SK-N-SH (cell line): ENCODE data around the gene WTIP. TPM values are rescaled to one million over a fixed set of nuclear protein-coding genes. Genes with fewer than 3 reads are reported as not detected.

Experiments
- CTCF ChIA-PET: fragments of 300-600, 350-600 bp; formaldehyde crosslinking; extraction: SDS; loops from one replicate; lab custom pipeline; 2021; lab: Yijun Ruan, JAX
- POLR2A ChIA-PET: fragments of 350-600 bp; sonication (Branson Sonifier 250); formaldehyde crosslinking; extraction: SDS; loops from one replicate; lab custom pipeline; 2020; ENCODE audit warnings: antibody characterized with exemption, inconsistent platforms; lab: Yijun Ruan, JAX
- DNase-seq: peaks from one replicate; pipeline ENCODE4 v3.0.0; 2012
- H2AFZ ChIP-seq: fragments of 200-600 bp; sonication (generic); 2 replicates; pipeline ENCODE4 v1.8.1; 2016; ENCODE audit warnings: antibody characterized with exemption, mild to moderate bottlenecking, low read depth
- H3F3A ChIP-seq: fragments of 200-600 bp; sonication (generic); replicated peaks from 2 replicates; pipeline ENCODE3; 2016; ENCODE audit warnings: antibody characterized with exemption, mild to moderate bottlenecking; ENCODE audit not compliant: insufficient read depth
- H3K27ac ChIP-seq, 2 experiments: fragments of 200-500 bp in 1 of 2; fragments of 200-600 bp in 1 of 2; sonication (Bioruptor generic) in 1 of 2; sonication (generic), shearing (Covaris generic) in 1 of 2; 2 replicates each; pipeline versions ENCODE4 v1.5.1 to v1.6.1; 2014 to 2016; ENCODE audit warnings: low read depth in 2 of 2, inconsistent platforms in 1 of 2, low read length in 1 of 2, mild to moderate bottlenecking in 1 of 2, mixed read lengths in 1 of 2
- H3K27me3 ChIP-seq: fragments of 200-600 bp; sonication (generic), shearing (Covaris generic); 2 replicates; pipeline ENCODE4 v1.6.1; 2016; ENCODE audit warnings: mixed run types; ENCODE audit not compliant: insufficient read depth
- H3K36me3 ChIP-seq, 2 experiments: fragments of 200-500 bp in 1 of 2; fragments of 200-600 bp in 1 of 2; sonication (Bioruptor generic) in 1 of 2; sonication (generic) in 1 of 2; replicated peaks in 1 of 2; 2 replicates each; pipeline versions ENCODE3 to v1.5.1; 2014 to 2016; ENCODE audit warnings: low read length in 1 of 2, mild to moderate bottlenecking in 1 of 2; ENCODE audit not compliant: insufficient read depth in 2 of 2, control insufficient read depth in 1 of 2
- H3K4me1 ChIP-seq, 2 experiments: fragments of 200-500 bp in 1 of 2; fragments of 200-600 bp in 1 of 2; sonication (Bioruptor generic) in 1 of 2; sonication (generic), shearing (Covaris generic) in 1 of 2; 2 replicates each; pipeline versions ENCODE4 v1.5.1 to v1.6.1; 2014 to 2016; ENCODE audit warnings: low read depth in 1 of 2, low read length in 1 of 2, mixed run types in 1 of 2; ENCODE audit not compliant: insufficient read depth in 2 of 2, control insufficient read depth in 1 of 2
- H3K4me2 ChIP-seq: fragments of 200-600 bp; sonication (generic), shearing (Covaris generic); 2 replicates; pipeline ENCODE4 v1.6.1; 2017; ENCODE audit warnings: mixed run types
- H3K4me3 ChIP-seq, 2 experiments: fragments of 200-500 bp in 1 of 2; fragments of 200-600 bp in 1 of 2; sonication (Bioruptor generic) in 1 of 2; sonication (generic), shearing (Covaris generic) in 1 of 2; 2 replicates each; pipeline versions ENCODE4 v1.5.1 to v1.8.1; 2014 to 2016; ENCODE audit warnings: low read depth in 2 of 2, inconsistent platforms in 1 of 2, low read length in 1 of 2, mild to moderate bottlenecking in 1 of 2, mixed read lengths in 1 of 2, moderate library complexity in 1 of 2
- H3K79me2 ChIP-seq: fragments of 200-600 bp; sonication (generic); 2 replicates; pipeline ENCODE4 v1.8.1; 2017; ENCODE audit warnings: mild to moderate bottlenecking; ENCODE audit not compliant: insufficient read depth
- H3K9ac ChIP-seq: fragments of 200-600 bp; sonication (generic); 2 replicates; pipeline ENCODE4 v1.6.1; 2017; ENCODE audit warnings: mixed run types
- H3K9me2 ChIP-seq: fragments of 200-600 bp; sonication (generic); 2 replicates; pipeline ENCODE4 v1.6.1; 2017; ENCODE audit warnings: mixed run types
- H3K9me3 ChIP-seq: fragments of 200-600 bp; sonication (generic); 2 replicates; pipeline ENCODE4 v1.6.1; 2017; ENCODE audit warnings: mixed run types, mild to moderate bottlenecking, moderate library complexity
- H4K20me1 ChIP-seq: fragments of 200-600 bp; sonication (generic); 2 replicates; pipeline ENCODE4 v1.6.1; 2017; ENCODE audit warnings: mild to moderate bottlenecking, mixed run types; ENCODE audit not compliant: insufficient read depth
- CHD2 ChIP-seq: fragments of 150-350 bp; IDR thresholded peaks from 2 replicates; pipeline ENCODE4 v1.6.1; 2018; ENCODE audit warnings: low read length; ENCODE audit not compliant: partially characterized antibody
- ELF1 ChIP-seq: IDR thresholded peaks from 2 replicates; pipeline ENCODE4 v1.4.0; 2012
- EP300 ChIP-seq, 2 experiments: IDR thresholded peaks; 2 replicates each; pipeline versions ENCODE4 v1.4.0 to v1.6.1; 2012; ENCODE audit warnings: borderline replicate concordance in 1 of 2, low read depth in 1 of 2, low read length in 1 of 2
- FOXJ3 ChIP-seq: sonication (generic); formaldehyde crosslinking; IDR thresholded peaks from 2 replicates; pipeline ENCODE4 v1.5.1; 2020; ENCODE audit warnings: mild to moderate bottlenecking, missing genetic modification reagents
- GATA2 ChIP-seq: sonication (generic); formaldehyde crosslinking; IDR thresholded peaks from 2 replicates; pipeline ENCODE4 v1.5.0; 2020; ENCODE audit warnings: mild to moderate bottlenecking, missing genetic modification reagents
- MAX ChIP-seq: IDR thresholded peaks from 2 replicates; pipeline ENCODE4 v1.4.0; 2012; ENCODE audit warnings: low read depth
- MEF2A ChIP-seq: IDR thresholded peaks from 2 replicates; pipeline ENCODE4 v1.4.0; 2012; ENCODE audit warnings: low read depth, borderline replicate concordance
- MXI1 ChIP-seq: IDR thresholded peaks from 2 replicates; pipeline ENCODE4 v1.6.1; 2012; ENCODE audit warnings: mild to moderate bottlenecking, low read depth, low read length, improper control_type of control experiment
- NFIC ChIP-seq: IDR thresholded peaks from 2 replicates; pipeline ENCODE4 v1.4.0; 2012; ENCODE audit warnings: borderline replicate concordance
- NRF1 ChIP-seq: IDR thresholded peaks from 2 replicates; pipeline ENCODE4 v1.6.1; 2012; ENCODE audit warnings: low read depth, mild to moderate bottlenecking, low read length
- RCOR1 ChIP-seq: fragments of 150-350 bp; IDR thresholded peaks from 2 replicates; pipeline ENCODE4 v1.6.1; 2017; ENCODE audit warnings: antibody characterized with exemption, low read length
- RXRA ChIP-seq: IDR thresholded peaks from 2 replicates; pipeline ENCODE4 v1.4.0; 2012; ENCODE audit warnings: low read depth, mild to moderate bottlenecking, borderline replicate concordance
- SIN3A ChIP-seq: IDR thresholded peaks from 2 replicates; pipeline ENCODE4 v1.6.1; 2012; ENCODE audit warnings: low read depth, mild to moderate bottlenecking, low read length, moderate library complexity, borderline replicate concordance
- SMC3 ChIP-seq: IDR thresholded peaks from 2 replicates; pipeline ENCODE4 v1.6.1; 2012; ENCODE audit warnings: low read depth, low read length, improper control_type of control experiment
- TEAD4 ChIP-seq: IDR thresholded peaks from 2 replicates; pipeline ENCODE4 v1.4.0; 2012; ENCODE audit warnings: mild to moderate bottlenecking, borderline replicate concordance; ENCODE audit not compliant: insufficient read depth
- USF2 ChIP-seq: fragments of 150-350 bp; IDR thresholded peaks from 2 replicates; pipeline ENCODE4 v1.6.1; 2017; ENCODE audit warnings: antibody characterized with exemption, low read length, low read depth, borderline replicate concordance
- YY1 ChIP-seq: IDR thresholded peaks from 2 replicates; pipeline ENCODE4 v1.4.0; 2012; ENCODE audit warnings: low read depth, mild to moderate bottlenecking
- WGBS: methylation state at CpG from one replicate; pipeline ENCODE4 v1.1.6; 2017; ENCODE audit warnings: low lambda C conversion rate; 5-methylcytosine and 5-hydroxymethylcytosine counted together
- polyA plus RNA-seq, 3 experiments: library from polyadenylated mRNA; depleted of rRNA; stranded (reverse); fragments of >200 nt; gene quantifications; 2 replicates each; pipeline ENCODE4 v1.2.3, GENCODE V29; 2012
- TF ChIP-seq, protein P1 (sequence below): IDR thresholded peaks from 2 replicates; pipeline ENCODE4 v1.4.0; 2012; ENCODE audit warnings: low read depth, borderline replicate concordance
- TF ChIP-seq, protein P2 (sequence below): fragments of 200-600 bp; sonication (generic); IDR thresholded peaks from 2 replicates; pipeline ENCODE4 v1.6.1; 2017; ENCODE audit warnings: antibody characterized with exemption, mild to moderate bottlenecking, moderate library complexity

The WTIP gene
- polyA plus RNA-seq, 1 of the 3 experiments (the other 2 are of a cell fraction) = 27.7 TPM

GRCh38 chr19:34504809-34505291, 23.3 kb downstream of the WTIP start:
- no peak for TF ChIP-seq MXI1
- no peak for TF ChIP-seq YY1
- TF ChIP-seq RXRA = no peak
- no peak for TF ChIP-seq RCOR1
- no peak for TF ChIP-seq USF2
- no peak for TF ChIP-seq GATA2 (CRISPR knock-in tag)
- TF ChIP-seq MEF2A = no peak
- TF ChIP-seq SMC3 = no peak
- no peak for TF ChIP-seq NFIC
- TF ChIP-seq, protein P1, sequence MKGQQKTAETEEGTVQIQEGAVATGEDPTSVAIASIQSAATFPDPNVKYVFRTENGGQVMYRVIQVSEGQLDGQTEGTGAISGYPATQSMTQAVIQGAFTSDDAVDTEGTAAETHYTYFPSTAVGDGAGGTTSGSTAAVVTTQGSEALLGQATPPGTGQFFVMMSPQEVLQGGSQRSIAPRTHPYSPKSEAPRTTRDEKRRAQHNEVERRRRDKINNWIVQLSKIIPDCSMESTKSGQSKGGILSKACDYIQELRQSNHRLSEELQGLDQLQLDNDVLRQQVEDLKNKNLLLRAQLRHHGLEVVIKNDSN = no peak
- TF ChIP-seq FOXJ3 (CRISPR knock-in tag) = no peak
- TF ChIP-seq SIN3A = no peak
- TF ChIP-seq NRF1 = no peak
- TF ChIP-seq CHD2 = no peak
- TF ChIP-seq EP300 (IDR thresholded peaks at IDR 0.05; ENCODE audit: borderline replicate concordance in 1 of 2, low read depth in 1 of 2, low read length in 1 of 2) = no peak
- no peak for TF ChIP-seq TEAD4
- TF ChIP-seq MAX = no peak
- 86% methylated on average over 5 of the region's 9 CpGs for WGBS
- H4K20me1 ChIP-seq = peaks cover 3% of the 10 kb centered on the region; the same call in 1 of the 2 replicates
- no peaks in the 10 kb centered on the region; a peak in 1 of 4 replicates for H3K4me1 ChIP-seq
- no peak overlapping the region for H3K4me3 ChIP-seq
- no peaks in the 10 kb centered on the region for H3K36me3 ChIP-seq
- POLR2A ChIA-PET = no interaction called here
- peak; percentile 16 for DNase-seq
- peaks cover 15% of the 10 kb centered on the region for H3F3A ChIP-seq
- H2AFZ ChIP-seq = no peak overlapping the region
- H3K9me2 ChIP-seq = no peaks in the 10 kb centered on the region
- no peak overlapping the region for H3K9ac ChIP-seq
- H3K27me3 ChIP-seq = no peaks in the 10 kb centered on the region
- H3K79me2 ChIP-seq = no peaks in the 10 kb centered on the region
- CTCF ChIA-PET = no interaction called here
- no peak overlapping the region for H3K4me2 ChIP-seq
- H3K9me3 ChIP-seq = no peaks in the 10 kb centered on the region
- no peak overlapping the region for H3K27ac ChIP-seq

- H3K9me3 ChIP-seq = no peaks in the 10 kb centered on the region
- H3K27me3 ChIP-seq = no peaks in the 10 kb centered on the region
- POLR2A ChIA-PET = no interaction called here
- no peak overlapping the region for H2AFZ ChIP-seq
- no peak overlapping the region for H3K4me2 ChIP-seq
- peak; percentile 15 for DNase-seq
- no peak overlapping the region for H3K27ac ChIP-seq
- CTCF ChIA-PET = no interaction called here
- peaks cover 15% of the 10 kb centered on the region for H3F3A ChIP-seq
- peaks cover 3% of the 10 kb centered on the region; the same call in 1 of the 2 replicates for H4K20me1 ChIP-seq
- no peaks in the 10 kb centered on the region for H3K36me3 ChIP-seq
- H3K4me3 ChIP-seq = no peak overlapping the region
- H3K9me2 ChIP-seq = no peaks in the 10 kb centered on the region
- 92% methylated on average over 8 of the region's 14 CpGs for WGBS
- no peaks in the 10 kb centered on the region; a peak in 1 of 4 replicates for H3K4me1 ChIP-seq
- H3K9ac ChIP-seq = no peak overlapping the region
- no peaks in the 10 kb centered on the region for H3K79me2 ChIP-seq
- no peak for TF ChIP-seq EP300 (IDR thresholded peaks at IDR 0.05; ENCODE audit: borderline replicate concordance in 1 of 2, low read depth in 1 of 2, low read length in 1 of 2)
- no peak for TF ChIP-seq FOXJ3 (CRISPR knock-in tag)
- TF ChIP-seq NFIC = no peak
- TF ChIP-seq CHD2 = no peak
- no peak for TF ChIP-seq YY1
- no peak for TF ChIP-seq RCOR1
- no peak for TF ChIP-seq GATA2 (CRISPR knock-in tag)
- no peak for TF ChIP-seq TEAD4
- no peak for TF ChIP-seq USF2
- TF ChIP-seq, protein P2, sequence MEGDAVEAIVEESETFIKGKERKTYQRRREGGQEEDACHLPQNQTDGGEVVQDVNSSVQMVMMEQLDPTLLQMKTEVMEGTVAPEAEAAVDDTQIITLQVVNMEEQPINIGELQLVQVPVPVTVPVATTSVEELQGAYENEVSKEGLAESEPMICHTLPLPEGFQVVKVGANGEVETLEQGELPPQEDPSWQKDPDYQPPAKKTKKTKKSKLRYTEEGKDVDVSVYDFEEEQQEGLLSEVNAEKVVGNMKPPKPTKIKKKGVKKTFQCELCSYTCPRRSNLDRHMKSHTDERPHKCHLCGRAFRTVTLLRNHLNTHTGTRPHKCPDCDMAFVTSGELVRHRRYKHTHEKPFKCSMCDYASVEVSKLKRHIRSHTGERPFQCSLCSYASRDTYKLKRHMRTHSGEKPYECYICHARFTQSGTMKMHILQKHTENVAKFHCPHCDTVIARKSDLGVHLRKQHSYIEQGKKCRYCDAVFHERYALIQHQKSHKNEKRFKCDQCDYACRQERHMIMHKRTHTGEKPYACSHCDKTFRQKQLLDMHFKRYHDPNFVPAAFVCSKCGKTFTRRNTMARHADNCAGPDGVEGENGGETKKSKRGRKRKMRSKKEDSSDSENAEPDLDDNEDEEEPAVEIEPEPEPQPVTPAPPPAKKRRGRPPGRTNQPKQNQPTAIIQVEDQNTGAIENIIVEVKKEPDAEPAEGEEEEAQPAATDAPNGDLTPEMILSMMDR = no peak
- no peak for TF ChIP-seq ELF1
Observed at GRCh38 chr19:34505321-34506025, 23.9 kb downstream of the WTIP start.
